Stimulated activated CD8-positive, alpha-beta memory T cell treated with anti-CD3 and anti-CD28 coated beads, Interleukin-7, amount 100 ng/mL, for 24 hours (primary cell): Measurements from ENCODE around the gene SNAI3.

Experiments
- DNase-seq: peaks from one replicate; pipeline ENCODE4 v3.0.0-alpha.2; 2020; ENCODE audit warnings: low read depth

Gene SNAI3

GRCh38 chr16:88665570-88665969 is 20.7 kb downstream of the SNAI3 start:
- DNase-seq = no peak

GRCh38 chr16:88665148-88665547 is 21.2 kb downstream of the SNAI3 start:
- DNase-seq = no peak

DNA sequence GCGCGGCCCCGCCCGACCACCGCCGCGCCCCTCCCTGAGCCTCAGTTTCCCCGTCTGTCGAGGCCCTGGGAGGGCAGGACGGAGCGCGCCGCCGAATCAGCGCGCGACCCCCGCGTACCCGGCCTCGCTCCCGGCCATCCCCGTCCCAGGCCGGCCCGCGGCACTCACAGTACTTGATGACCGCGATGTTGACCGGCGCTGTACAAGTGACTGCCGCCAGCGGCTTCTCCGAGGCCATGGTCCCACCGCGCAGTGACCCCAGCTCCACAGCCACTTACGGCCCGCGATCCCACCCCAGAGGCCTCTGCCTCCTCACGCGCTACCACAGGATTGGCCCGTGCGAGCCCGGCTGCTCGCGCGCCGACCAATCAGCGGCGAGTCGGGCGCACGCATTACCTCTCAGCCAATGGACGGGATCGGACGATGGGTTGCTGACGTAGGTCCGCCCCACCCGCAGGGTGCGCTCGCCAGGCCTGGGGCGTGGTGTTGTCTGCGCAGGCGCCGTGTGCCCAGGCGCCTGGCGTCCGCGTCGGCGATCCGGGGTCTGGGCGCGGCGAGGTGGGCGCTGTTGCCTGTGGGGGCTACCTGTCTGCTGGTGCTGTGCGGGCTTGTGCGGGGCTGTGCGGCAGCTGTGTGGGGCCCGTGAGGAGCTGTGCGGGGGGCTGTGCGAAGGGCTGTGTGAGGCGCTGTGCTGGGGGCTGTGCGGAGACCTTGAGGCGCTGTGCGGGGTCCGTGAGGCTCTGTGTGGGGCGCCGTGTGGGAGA is 23.3 kb downstream of the SNAI3 start, which contains the start of gene MVD:
Gene MVD (minus strand): TSS at position 249 of the 764 bp plus-strand sequence. CDS start 11 bp downstream, at position 238.
- DNase-seq = peak; percentile 81

DNA sequence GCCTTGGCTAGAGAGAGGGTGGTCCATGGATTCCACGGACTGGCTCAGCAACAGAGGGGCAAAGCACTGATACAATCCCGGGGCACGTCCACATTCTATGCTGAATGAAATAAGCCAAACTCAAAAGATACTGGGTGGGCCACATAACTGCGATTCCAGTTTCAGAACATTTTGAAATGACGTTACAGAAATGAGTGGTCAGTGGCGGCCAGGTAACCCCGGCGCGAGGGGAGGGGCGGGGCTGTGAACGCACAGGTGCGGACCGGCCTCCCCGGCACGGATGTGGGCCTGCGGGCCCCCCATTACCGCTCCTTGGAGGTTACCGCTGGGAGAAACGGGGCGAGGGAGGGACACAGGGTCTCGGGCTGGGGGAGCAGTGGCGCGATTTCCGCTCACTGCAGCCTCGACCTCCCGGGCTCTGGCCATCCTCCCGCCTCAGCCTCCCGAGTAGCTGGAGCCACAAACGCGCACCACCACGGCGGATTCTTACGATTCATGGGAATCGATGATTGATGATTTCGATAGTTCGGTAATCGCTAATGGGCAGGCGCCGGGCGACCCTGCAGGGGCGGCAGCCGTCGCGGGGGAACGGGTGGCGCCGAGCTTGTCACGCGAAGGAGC is 24.0 kb downstream of the SNAI3 start:
- no peak for DNase-seq

DNA sequence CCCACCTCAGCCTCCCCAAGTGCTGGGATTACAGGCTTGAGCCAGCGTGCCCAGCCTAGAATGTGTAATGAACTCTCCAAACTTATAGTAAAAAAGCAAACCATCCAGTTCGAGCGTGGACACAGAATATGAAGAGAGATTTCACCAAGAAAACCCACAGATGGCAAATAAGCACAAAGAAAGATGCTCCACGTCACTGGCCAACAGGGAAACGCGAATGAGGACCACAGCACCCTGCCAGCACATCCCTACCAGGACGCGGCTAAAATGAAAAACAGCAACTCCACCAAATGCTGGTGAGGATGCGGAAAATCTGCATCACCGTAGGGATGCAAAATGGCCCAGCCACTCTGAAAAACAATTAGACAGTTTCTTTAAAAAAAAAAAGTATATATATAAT is 24.8 kb downstream of the SNAI3 start:
- no peak for DNase-seq

GRCh38 chr16:88659160-88659559 is 27.1 kb downstream of the SNAI3 start:
- DNase-seq = no peak

DNA sequence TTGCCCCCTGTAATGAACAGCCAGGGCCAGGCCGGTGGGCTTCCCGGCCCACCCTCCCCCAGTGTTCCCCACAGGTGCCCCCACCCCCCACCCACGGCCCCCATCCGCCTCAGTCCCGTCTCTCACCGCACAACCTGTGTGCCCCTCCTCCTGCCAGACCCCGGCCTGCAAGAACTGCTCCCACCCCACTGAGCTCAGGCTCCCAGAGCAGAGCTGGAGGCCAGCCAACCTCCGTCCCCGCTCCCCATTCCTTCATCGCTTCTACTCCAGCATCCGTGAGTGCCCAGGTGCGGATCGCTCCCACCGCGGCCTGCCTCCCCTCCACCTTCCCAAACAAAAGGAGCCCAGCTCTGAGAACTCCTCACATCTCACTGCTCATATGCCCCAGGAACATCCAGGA is 27.6 kb downstream of the SNAI3 start:
- DNase-seq = no peak

DNA sequence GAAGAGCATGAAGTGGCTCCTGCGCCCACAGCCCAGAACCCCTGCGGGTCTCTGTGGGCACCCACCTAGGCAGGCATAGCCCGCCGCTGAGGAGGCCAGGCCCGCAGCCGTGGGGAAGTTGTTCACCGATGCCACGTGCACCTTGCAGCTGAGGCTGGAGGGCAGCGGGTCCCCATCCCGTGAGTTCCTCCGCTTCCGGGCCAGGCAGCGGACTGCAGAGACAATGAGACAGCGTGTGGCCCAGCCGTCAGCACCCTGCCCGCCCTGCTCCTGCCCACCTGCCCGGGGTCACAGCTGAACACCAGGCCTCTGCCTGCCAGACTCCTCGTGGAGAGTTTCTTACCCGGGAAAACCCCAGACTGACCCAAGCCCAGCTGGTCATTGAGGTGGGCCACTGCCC is 28.9 kb downstream of the SNAI3 start:
- DNase-seq = no peak

GRCh38 chr16:88656291-88656980 is 29.9 kb downstream of the SNAI3 start:
- DNase-seq = no peak

DNA sequence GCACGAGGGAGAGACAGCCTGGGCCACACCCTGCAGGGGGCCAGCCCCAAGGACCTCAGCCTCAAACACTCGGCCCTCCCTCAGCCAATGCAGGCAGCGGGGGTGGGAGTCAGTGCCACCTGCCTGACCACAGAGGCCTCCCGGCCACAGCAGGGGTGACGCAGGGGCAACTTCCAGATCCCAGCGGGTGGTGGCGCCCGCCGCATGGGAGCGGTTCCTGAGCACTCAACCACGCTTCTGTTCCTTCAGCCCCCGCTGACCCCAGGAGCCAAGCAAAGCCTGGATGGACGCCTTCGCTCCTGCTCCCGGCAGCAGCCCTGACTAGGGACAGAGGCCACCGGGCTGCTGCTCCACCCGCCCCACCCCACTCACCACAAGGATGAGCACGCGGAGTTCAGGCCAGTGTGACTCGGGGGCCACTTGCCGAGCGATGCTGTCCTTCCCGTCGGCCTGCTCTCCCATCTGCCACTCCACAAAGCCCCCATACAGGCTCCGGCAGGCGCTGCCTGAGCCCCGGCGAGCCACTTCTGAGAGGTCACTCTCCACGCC is 30.5 kb downstream of the SNAI3 start:
- no peak for DNase-seq

GRCh38 chr16:88655053-88655732 is 31.1 kb downstream of the SNAI3 start:
- DNase-seq = no peak

- DNase-seq = no peak
These were observed 31.8 kb downstream of the SNAI3 start for GRCh38 chr16:88654363-88655052.

- DNase-seq = no peak
These were observed 32.5 kb downstream of the SNAI3 start for GRCh38 chr16:88653596-88654362.

DNA sequence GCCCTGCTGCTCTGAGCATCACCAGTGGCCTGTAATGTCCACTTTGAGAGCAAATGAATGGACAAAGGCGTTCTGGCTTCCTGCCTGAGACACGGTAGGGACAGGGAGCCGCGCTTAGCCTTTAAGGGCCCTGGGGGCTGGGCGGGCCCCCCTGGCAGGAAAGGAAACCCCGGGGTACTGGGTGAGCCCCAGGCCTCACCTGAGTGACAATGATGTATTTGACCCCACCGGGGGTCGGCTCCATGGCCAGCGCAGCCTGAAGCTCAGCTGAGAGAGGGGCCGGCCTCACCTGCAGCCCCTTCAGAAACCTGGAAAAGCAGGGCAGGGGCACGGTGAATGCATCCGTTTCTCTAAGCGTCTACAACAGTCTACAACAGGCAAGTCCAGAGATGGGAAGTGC is 33.2 kb downstream of the SNAI3 start:
- DNase-seq = no peak

DNA sequence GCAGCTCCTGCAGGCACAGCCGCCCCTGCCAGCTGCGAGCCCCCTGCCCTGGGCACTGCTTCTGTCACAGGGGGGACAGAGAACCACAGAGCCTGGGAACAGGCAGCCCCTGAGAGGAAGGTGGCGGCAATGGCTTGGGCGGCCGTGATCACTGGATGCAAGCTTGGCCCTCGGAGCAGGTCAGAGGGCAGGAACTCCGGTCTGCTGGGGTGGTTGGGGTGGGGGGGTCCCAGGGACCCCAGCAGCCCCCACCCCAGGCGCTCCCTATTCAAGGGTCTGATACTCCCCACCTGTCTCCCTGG is 33.6 kb downstream of the SNAI3 start:
- DNase-seq = no peak

GRCh38 chr16:88651989-88652761 is 34.1 kb downstream of the SNAI3 start:
- DNase-seq = no peak

- DNase-seq = peak; percentile 55
These were observed 34.9 kb downstream of the SNAI3 start for GRCh38 chr16:88651276-88651988.

- peak; percentile 69 for DNase-seq
These were observed 35.5 kb downstream of the SNAI3 start, which contains the start of gene CYBA for GRCh38 chr16:88650749-88651275. CYBA (minus strand) TSS chr16:88651053; CDS start chr16:88651013, 40 bp downstream.
